ENCODE results near the gene ATE1.

The ATE1 gene

GRCh38 chr10:121721257-121721656 lies 206.6 kb downstream of the ATE1 start:
- no peak for DNase-seq
- no peak overlapping the region for H4K12ac ChIP-seq (ENCODE audit: low read depth, low read length)
- no peak overlapping the region for H4K8ac ChIP-seq (ENCODE audit: low read depth, low read length)
- H3K4me3 ChIP-seq (ENCODE audit: low read depth, low read length), result no peak overlapping the region
- H3K4ac ChIP-seq (ENCODE audit: low read depth, low read length), result no peak overlapping the region
- no peak overlapping the region for H3K18ac ChIP-seq (ENCODE audit: low read length)
- H2BK5ac ChIP-seq (ENCODE audit: low read depth, low read length, poor library complexity), result no peak overlapping the region
- no peak overlapping the region for H3K27ac ChIP-seq (ENCODE audit: low read depth, low read length)
- no peak overlapping the region for H2BK120ac ChIP-seq (ENCODE audit: insufficient read depth, low read length, poor library complexity)
- no CpG with 5 or more reads among the region's 4 CpGs for WGBS (ENCODE audit: extremely low coverage, insufficient coverage, insufficient read length)
- no peak overlapping the region for H3K23ac ChIP-seq (ENCODE audit: low read length)
- no peaks in the 10 kb centered on the region for H3K36me3 ChIP-seq (ENCODE audit: control insufficient read depth in 1 of 2, insufficient read depth in 2 of 2, low read length in 2 of 2)
- peaks cover 2% of the 10 kb centered on the region in 2 experiments for H3K4me1 ChIP-seq (ENCODE audit: control insufficient read depth in 1 of 2, insufficient read depth in 2 of 2, low read length in 2 of 2)
- no peak overlapping the region for H3K14ac ChIP-seq (ENCODE audit: low read length)
- no peak overlapping the region for H2AK5ac ChIP-seq (ENCODE audit: low read length)
- no peak overlapping the region for H4K91ac ChIP-seq (ENCODE audit: low read depth, low read length)
- H3K4me2 ChIP-seq (ENCODE audit: low read length), result no peak overlapping the region
- no peaks in the 10 kb centered on the region for H3K27me3 ChIP-seq (ENCODE audit: insufficient read depth, low read length)
- no peaks in the 10 kb centered on the region for H3K79me2 ChIP-seq (ENCODE audit: control insufficient read depth, insufficient read depth, low read length, poor library complexity)
- no peaks in the 10 kb centered on the region for H3K79me1 ChIP-seq (ENCODE audit: low read length)
- H2AFZ ChIP-seq (ENCODE audit: insufficient read depth, low read length, poor library complexity), result no peak overlapping the region
- no peak overlapping the region for H2BK12ac ChIP-seq (ENCODE audit: low read length)
- no peaks in the 10 kb centered on the region for H3K9me3 ChIP-seq (ENCODE audit: insufficient read depth, low read depth, low read length)
- no peak overlapping the region for H3K9ac ChIP-seq (ENCODE audit: low read length)

- Histone ChIP-seq H3K79me2 (ENCODE audit: control insufficient read depth, insufficient read depth, low read length, poor library complexity) (no peaks in the 10 kb centered on the region), H3K79me1 (ENCODE audit: low read length) (peaks cover under 1% of the 10 kb centered on the region), H3K18ac (ENCODE audit: low read length) (no peak overlapping the region), H2AFZ (ENCODE audit: insufficient read depth, low read length, poor library complexity) (no peak overlapping the region), H3K4me1 (ENCODE audit: control insufficient read depth in 1 of 2, insufficient read depth in 2 of 2, low read length in 2 of 2) (peaks cover 0 to under 1% of the 10 kb centered on the region in 2 experiments), H2BK12ac (ENCODE audit: low read length) (no peak overlapping the region), H4K12ac (ENCODE audit: low read depth, low read length) (no peak overlapping the region), H3K36me3 (ENCODE audit: control insufficient read depth in 1 of 2, insufficient read depth in 2 of 2, low read length in 2 of 2) (no peaks in the 10 kb centered on the region), H4K8ac (ENCODE audit: low read depth, low read length) (no peak overlapping the region), H3K27ac (ENCODE audit: low read depth, low read length) (no peak overlapping the region), H2BK5ac (ENCODE audit: low read depth, low read length, poor library complexity) (no peak overlapping the region), H3K27me3 (ENCODE audit: insufficient read depth, low read length) (no peaks in the 10 kb centered on the region), H3K4ac (ENCODE audit: low read depth, low read length) (no peak overlapping the region), H3K9ac (ENCODE audit: low read length) (no peak overlapping the region), H2AK5ac (ENCODE audit: low read length) (no peak overlapping the region), H2BK120ac (ENCODE audit: insufficient read depth, low read length, poor library complexity) (no peak overlapping the region), H3K4me2 (ENCODE audit: low read length) (no peak overlapping the region), H3K14ac (ENCODE audit: low read length) (no peak overlapping the region), H3K9me3 (ENCODE audit: insufficient read depth, low read depth, low read length) (peaks cover 1% of the 10 kb centered on the region), H3K23ac (ENCODE audit: low read length) (no peak overlapping the region), H3K4me3 (ENCODE audit: low read depth, low read length) (no peak overlapping the region), H4K91ac (ENCODE audit: low read depth, low read length) (no peak overlapping the region)
- no CpG with 5 or more reads among the region's 1 CpG for WGBS (ENCODE audit: extremely low coverage, insufficient coverage, insufficient read length)
- DNase-seq, result no peak
Measured at GRCh38 chr10:121715969-121716368, 211.9 kb downstream of the ATE1 start.

DNA sequence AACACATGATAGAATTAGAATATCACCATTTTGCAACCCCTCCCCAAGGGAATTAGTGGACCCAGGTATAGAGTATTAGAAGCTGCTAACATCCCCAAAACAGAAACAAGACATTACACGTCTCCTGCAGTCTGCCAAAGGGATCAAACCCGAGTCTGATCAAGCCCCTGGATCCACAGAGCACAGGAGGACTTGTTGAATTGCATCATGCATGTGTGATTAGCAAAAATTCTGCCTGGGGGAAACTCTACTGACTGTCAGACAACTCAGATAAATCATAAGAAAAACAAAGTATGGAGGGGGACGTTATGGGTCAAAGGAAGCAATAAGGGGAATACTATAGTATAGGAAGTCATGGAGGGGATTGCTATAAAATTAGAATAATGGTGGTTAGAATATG lies 212.8 kb downstream of the ATE1 start:
- Histone ChIP-seq H3K79me1 (ENCODE audit: low read length) (peaks cover 2% of the 10 kb centered on the region), H3K79me2 (ENCODE audit: control insufficient read depth, insufficient read depth, low read length, poor library complexity) (no peaks in the 10 kb centered on the region), H3K4ac (ENCODE audit: low read depth, low read length) (no peak overlapping the region), H4K8ac (ENCODE audit: low read depth, low read length) (no peak overlapping the region), H4K12ac (ENCODE audit: low read depth, low read length) (no peak overlapping the region), H3K23ac (ENCODE audit: low read length) (no peak overlapping the region), H3K9me3 (ENCODE audit: insufficient read depth, low read depth, low read length) (peaks cover 1% of the 10 kb centered on the region), H2BK12ac (ENCODE audit: low read length) (no peak overlapping the region), H2AK5ac (ENCODE audit: low read length) (no peak overlapping the region), H3K18ac (ENCODE audit: low read length) (no peak overlapping the region), H4K91ac (ENCODE audit: low read depth, low read length) (no peak overlapping the region), H2BK5ac (ENCODE audit: low read depth, low read length, poor library complexity) (no peak overlapping the region), H3K14ac (ENCODE audit: low read length) (no peak overlapping the region), H3K36me3 (ENCODE audit: control insufficient read depth in 1 of 2, insufficient read depth in 2 of 2, low read length in 2 of 2) (no peaks in the 10 kb centered on the region), H3K4me3 (ENCODE audit: low read depth, low read length) (no peak overlapping the region), H2BK120ac (ENCODE audit: insufficient read depth, low read length, poor library complexity) (no peak overlapping the region), H3K4me1 (ENCODE audit: control insufficient read depth in 1 of 2, insufficient read depth in 2 of 2, low read length in 2 of 2) (peaks cover 0 to 4% of the 10 kb centered on the region in 2 experiments), H3K27ac (ENCODE audit: low read depth, low read length) (no peak overlapping the region), H3K4me2 (ENCODE audit: low read length) (no peak overlapping the region), H2AFZ (ENCODE audit: insufficient read depth, low read length, poor library complexity) (no peak overlapping the region), H3K27me3 (ENCODE audit: insufficient read depth, low read length) (no peaks in the 10 kb centered on the region), H3K9ac (ENCODE audit: low read length) (no peak overlapping the region)
- no CpG with 5 or more reads among the region's 3 CpGs for WGBS (ENCODE audit: extremely low coverage, insufficient coverage, insufficient read length)
- no peak for DNase-seq

GRCh38 chr10:121713486-121713885 lies 214.3 kb downstream of the ATE1 start:
- Histone ChIP-seq H3K14ac (ENCODE audit: low read length) (no peak overlapping the region), H4K12ac (ENCODE audit: low read depth, low read length) (no peak overlapping the region), H3K9me3 (ENCODE audit: insufficient read depth, low read depth, low read length) (peaks cover 1% of the 10 kb centered on the region), H3K27me3 (ENCODE audit: insufficient read depth, low read length) (no peaks in the 10 kb centered on the region), H3K27ac (ENCODE audit: low read depth, low read length) (no peak overlapping the region), H3K18ac (ENCODE audit: low read length) (no peak overlapping the region), H3K4me2 (ENCODE audit: low read length) (no peak overlapping the region), H3K9ac (ENCODE audit: low read length) (no peak overlapping the region), H3K4ac (ENCODE audit: low read depth, low read length) (no peak overlapping the region), H4K8ac (ENCODE audit: low read depth, low read length) (no peak overlapping the region), H3K79me1 (ENCODE audit: low read length) (peaks cover 2% of the 10 kb centered on the region), H3K23ac (ENCODE audit: low read length) (no peak overlapping the region), H2AFZ (ENCODE audit: insufficient read depth, low read length, poor library complexity) (no peak overlapping the region), H2BK5ac (ENCODE audit: low read depth, low read length, poor library complexity) (no peak overlapping the region), H3K4me3 (ENCODE audit: low read depth, low read length) (no peak overlapping the region), H2BK12ac (ENCODE audit: low read length) (no peak overlapping the region), H2BK120ac (ENCODE audit: insufficient read depth, low read length, poor library complexity) (no peak overlapping the region), H4K91ac (ENCODE audit: low read depth, low read length) (no peak overlapping the region), H2AK5ac (ENCODE audit: low read length) (no peak overlapping the region), H3K4me1 (ENCODE audit: control insufficient read depth in 1 of 2, insufficient read depth in 2 of 2, low read length in 2 of 2) (peaks cover 0 to 4% of the 10 kb centered on the region in 2 experiments), H3K36me3 (ENCODE audit: control insufficient read depth in 1 of 2, insufficient read depth in 2 of 2, low read length in 2 of 2) (no peaks in the 10 kb centered on the region), H3K79me2 (ENCODE audit: control insufficient read depth, insufficient read depth, low read length, poor library complexity) (no peaks in the 10 kb centered on the region)
- no peak for DNase-seq
- no CpG with 5 or more reads among the region's 5 CpGs for WGBS (ENCODE audit: extremely low coverage, insufficient coverage, insufficient read length)

Measured in trophoblast cell (in vitro differentiated cells and primary cell).